Activated CD4-positive, alpha-beta T cell treated with anti-CD3 and anti-CD28 coated beads, Interleukin-10, Interleukin-2, amounts not matched to agents 100 ng/mL and 50 ng/mL, durations not matched to agents 16 hours and 8 hours (primary cell): Measurements from ENCODE around the gene TIAM2.

Experiments
- DNase-seq: peaks from one replicate; pipeline ENCODE4 v3.0.0-alpha.2; 2020

Gene TIAM2

DNA sequence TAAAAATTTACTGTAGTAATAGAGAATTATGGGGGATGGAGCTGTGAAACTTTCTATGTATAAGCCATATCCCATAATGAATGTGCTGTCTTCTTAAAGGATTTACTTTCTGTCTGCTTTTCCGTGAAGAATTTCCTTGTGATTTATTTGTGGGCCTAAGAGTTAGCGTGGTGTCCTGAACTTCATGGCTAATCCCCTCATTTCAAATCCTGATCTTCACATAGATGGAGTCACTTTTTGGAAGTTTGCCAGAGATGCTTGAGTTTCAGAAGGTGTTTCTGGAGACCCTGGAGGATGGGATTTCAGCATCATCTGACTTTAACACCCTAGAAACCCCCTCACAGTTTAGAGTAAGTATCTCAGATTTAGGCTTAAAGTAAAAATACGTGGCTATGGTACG lies 249.3 kb downstream of the TIAM2 start:
- DNase-seq = no peak

DNA sequence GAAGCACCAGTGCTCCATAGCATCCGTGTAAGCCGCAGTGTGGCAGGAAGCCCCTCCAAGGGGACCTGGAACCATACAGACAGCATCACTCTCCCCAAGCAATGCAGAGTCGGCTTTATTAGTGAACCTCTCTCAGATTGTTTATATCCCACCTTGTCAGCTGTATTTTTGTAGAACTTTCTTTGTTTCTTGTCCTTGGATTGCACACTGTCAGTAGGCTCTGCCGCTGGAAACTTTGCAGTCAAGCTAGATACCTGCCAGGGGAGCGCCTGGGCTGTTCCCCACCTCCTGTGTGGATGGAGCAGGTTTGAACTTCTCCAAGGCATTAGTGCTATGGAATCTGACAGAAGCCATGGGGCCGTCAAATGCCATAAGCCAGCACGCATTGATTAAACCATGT lies 250.1 kb downstream of the TIAM2 start:
- DNase-seq = no peak

DNA sequence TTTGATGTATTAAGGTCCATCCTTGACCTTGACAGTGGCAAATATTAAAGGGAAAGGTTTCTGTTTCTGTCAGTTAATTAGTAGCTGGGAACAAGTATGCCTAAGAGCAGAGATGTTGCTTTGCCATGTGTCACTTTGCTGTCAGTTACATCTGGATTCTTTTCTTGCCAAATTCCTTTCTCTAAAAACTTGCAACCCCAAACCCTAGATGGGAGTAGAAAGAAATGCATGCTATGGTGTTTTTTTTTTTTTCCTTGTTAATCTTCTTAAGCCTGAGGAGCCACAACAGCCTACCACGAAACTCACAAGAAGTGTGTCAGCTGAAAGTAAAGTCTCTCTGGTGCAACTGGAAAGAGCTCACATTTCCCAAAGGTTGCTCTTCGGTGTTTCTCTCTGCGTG lies 250.7 kb downstream of the TIAM2 start:
- no peak for DNase-seq

DNA sequence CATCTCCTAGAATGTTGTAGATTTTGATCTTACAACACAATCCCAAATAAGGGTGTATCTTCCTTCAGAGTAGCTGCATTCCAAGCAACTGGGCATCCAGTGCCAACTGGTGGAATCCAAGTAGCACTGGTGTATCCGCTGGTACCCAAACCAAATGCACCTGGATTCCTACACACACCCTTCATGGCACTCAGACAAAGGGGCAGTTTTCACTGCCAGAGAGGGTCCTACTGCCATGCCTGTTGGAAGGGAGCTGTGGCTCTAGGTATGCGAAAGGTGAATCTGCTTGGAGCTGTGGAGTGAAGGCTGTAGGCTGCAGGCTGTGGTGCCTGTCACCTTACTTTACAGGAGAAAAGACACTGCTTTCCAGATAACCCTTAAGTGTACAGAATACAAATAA lies 251.7 kb downstream of the TIAM2 start:
- DNase-seq = no peak

DNA sequence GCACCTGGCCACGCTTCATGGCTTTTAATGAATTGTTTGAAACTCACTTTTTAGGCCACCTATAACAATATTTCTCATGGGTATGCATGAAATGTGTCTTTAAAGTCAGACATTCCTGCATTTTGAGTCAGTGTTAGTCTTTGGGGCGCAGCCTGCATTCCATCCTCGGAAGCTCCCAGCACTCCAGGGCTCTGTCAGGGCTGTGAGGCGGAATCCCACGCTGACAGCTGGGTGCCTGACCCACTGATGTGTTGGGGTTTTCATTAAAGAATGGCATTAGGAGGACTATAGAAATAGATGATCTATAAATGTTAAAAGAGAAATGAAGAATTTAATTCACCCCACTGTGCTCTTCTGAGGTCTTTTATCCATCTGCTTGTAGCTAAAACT lies 252.5 kb downstream of the TIAM2 start:
- no peak for DNase-seq

DNA sequence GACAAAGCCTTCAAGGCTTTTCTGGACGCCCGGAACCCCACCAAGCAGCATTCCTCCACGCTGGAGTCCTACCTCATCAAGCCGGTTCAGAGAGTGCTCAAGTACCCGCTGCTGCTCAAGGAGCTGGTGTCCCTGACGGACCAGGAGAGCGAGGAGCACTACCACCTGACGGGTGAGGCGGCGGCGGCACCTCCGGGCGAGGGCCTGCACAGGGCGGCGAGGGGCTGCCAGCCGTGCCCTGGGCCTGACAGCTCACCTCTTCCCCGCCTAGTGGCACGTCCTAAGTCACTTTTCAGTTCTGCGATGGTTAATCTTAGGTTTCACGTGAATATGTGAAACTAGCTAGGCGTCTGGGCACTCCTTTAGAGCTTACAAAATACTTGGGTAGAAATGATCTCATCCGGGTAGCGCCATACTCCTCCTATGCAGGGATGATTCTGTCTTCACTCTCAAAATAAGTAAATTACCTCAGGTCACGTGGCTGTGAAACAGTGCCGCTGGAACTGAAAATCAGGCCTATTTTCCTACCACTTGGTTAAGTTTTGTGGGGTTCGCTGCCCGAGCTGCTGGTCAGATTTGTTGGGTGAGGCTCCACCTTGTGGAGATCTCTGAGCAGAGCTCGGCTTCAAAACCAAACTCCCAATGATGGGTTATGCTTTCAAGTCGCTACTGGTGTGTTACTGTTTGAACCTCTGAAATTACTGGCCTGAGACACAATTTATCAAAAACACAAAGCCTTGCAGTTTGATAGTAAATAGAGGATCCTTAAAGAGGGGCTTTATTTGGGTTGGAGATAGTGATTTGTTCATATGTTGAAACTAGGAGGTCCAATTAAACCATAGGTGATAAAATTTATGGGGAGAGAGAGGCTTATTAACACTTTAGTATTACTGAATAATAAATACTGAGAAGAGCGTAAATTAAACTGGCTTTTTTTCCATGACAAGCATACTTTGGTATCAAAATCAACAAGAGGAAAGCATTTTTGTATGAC lies 253.2 kb downstream of the TIAM2 start:
- peak; percentile 61 for DNase-seq

DNA sequence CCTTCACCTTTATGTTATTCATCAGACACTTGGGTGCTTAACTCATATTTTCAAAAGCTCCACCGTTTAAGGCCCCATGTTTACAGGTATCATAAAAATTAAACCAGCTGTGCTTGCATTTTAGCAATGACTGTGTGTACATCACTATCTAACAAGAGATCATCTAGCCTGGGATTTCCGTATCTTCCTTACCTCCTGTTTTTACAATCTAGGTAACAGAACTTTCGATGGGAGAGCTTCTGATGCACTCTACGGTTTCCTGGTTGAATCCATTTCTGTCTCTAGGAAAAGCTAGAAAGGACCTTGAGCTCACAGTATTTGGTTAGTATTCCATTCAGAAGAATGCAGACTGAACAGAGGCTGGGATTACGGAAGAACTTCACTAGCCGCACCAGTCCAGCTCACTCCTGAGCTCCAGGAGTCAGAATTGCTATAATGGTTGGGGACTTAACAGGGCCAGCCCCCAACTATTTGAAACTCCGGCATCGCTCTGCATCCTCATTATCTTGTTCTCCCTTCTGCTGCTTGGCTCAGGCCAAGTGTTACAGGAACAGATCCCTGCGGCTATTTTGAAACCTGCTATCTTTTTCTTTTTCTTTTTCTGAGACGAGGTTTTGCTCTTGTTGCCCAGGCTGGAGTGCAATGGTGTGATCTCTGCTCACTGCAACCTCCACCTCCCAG lies 255.7 kb downstream of the TIAM2 start:
- no peak for DNase-seq

DNA sequence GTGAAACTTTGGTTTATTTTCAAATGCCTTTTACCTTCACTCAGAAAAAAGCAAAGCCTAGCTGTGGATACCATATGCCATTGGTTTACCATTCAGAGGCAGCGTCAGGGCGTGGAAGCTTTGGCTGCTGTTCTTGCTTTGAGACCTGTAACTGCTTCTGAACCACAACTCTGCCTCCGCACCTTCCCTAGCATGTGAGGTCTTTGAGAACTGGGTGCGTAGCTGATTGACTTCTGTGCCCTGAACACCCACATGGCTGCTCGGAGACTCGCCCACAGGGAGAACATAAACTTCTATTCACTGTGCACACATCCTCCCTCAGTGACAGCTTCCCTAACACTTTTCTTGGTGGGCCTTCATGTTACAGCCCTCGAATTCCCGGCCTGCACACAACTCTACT lies 257.5 kb downstream of the TIAM2 start:
- DNase-seq = no peak

DNA sequence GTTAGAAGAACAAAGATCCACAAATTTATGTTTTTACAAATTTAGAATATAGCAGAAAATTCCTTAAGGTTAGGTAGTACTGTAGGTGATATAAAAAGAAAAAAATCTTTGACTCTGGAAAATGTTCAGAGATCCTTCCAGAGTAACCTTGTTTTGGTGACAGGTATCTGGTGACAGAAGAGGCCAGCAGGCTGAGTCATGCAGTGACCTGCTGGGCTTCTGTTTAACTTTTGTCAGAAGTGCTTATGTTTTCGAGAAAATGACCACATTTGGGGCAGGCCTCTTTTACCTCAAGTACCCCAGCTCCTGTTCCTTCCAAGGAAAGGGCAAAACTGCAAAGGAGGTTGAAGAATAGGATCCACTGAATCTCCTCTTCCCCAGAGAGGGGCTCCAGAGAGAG lies 258.2 kb downstream of the TIAM2 start:
- no peak for DNase-seq

DNA sequence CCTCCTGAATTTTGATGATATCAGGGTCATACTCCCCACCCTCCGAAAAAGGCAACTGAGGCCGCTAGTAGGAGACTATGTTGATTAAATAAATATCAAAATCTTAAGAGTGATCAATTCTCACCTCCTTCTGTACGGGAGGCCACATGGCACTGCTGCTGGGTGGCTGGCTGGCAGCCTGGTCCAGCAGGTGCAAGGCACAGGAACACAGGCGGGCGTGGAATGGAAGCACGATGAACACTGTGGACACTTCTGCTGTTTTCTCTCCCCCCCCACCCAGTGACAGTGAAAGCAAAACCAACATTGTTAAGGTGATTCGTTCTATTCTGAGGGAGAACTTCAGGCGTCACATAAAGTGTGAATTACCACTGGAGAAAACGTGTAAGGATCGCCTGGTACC lies 259.0 kb downstream of the TIAM2 start:
- no peak for DNase-seq

DNA sequence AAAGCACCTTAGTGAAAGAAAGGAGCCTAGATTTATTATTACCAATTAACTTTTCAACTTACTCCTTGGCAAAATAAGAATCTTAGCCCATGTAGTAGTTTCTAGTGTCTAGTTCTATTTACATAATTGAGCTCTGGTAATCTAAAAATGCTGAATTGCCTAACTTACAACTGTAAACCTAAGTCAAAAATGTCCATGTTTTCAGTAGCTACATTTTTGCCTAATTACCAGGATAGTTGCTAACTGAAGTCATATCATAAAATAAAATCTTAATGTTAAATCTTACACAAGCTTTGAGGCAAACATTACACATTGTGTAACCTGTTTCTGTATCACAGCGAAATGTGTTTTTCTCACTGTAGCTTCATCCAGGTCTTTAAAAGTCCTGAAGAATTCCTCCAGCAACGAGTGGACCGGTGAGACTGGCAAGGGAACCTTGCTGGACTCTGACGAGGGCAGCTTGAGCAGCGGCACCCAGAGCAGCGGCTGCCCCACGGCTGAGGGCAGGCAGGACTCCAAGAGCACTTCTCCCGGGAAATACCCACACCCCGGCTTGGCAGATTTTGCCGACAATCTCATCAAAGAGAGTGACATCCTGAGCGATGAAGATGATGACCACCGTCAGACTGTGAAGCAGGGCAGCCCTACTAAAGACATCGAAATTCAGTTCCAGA lies 261.1 kb downstream of the TIAM2 start:
- no peak for DNase-seq

DNA sequence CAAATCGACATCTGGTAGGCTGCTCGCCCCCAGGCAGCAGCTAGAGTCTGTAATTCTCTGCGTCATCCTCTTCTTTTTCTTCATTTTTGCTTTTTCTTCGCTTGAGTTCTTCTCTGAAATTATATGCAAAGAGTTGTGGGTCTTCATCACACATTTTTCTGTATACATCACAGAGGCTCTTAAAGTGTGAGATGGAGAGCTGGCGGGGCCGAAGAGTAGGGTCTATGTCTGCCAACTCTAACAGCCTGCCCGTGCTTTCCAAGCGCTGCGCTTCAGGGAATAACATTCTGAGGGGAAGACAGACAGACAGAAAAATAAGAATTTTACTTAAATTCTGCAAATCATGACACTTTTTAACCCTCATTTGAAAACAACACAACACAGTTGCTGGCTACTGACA lies 262.7 kb downstream of the TIAM2 start:
- DNase-seq = no peak

DNA sequence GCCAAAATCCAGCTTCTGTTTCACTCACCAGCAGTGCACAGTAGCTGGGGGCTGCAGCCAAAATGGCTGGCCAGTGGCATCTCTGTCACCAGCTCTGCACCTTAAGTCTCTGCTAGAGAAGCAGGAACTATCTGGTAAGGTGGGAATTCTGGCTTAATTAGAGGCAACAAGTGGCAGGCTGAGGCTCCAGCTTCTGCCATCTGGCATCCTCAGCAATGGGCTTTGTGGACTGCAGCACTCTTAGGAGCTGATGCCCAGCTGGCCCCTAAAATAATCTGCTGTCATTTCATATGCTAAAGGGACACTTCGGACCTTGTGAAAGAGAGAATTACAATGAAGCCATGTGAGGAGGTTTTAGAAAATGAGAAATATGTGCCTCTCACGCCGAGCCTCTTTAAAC lies 264.1 kb downstream of the TIAM2 start:
- DNase-seq = no peak

DNA sequence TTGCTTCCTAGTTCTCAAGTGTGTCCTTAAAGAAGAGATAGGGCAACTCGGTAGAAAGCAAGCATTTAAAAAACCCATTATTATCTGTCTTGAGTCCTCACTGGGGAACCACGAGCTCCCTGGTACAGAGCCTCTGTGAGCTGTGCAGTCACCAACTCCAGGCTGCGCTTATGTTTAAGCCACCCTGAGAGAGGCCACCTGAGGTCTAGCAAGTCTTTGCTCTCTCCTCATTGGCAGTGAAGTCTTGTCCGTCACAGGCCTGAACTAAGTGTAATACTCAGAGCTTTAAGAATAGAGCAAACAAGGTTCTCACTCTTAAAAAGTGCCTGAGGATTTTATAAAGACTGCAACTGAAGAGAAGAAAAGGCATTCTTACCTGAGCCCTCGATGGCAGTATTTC lies 264.8 kb downstream of the TIAM2 start:
- no peak for DNase-seq

DNA sequence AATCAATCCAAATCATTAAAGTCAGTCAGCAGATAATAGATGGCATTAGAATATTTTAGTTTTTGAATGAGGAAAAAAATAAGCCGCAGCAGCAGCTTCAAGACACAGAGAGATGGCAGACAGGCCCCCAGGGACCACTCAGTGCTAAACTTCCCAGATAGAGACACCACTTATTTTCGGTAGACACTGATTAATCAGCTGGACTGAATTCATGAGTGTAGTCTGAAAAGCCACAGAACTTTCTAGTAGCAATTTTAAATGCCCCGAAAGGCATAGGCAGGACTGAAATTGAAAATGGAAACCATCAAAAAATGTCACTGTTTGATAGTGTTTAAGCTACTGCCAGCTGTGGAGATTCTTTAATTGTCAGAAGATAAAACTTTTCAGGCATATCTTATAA lies 265.6 kb downstream of the TIAM2 start:
- DNase-seq = no peak

DNA sequence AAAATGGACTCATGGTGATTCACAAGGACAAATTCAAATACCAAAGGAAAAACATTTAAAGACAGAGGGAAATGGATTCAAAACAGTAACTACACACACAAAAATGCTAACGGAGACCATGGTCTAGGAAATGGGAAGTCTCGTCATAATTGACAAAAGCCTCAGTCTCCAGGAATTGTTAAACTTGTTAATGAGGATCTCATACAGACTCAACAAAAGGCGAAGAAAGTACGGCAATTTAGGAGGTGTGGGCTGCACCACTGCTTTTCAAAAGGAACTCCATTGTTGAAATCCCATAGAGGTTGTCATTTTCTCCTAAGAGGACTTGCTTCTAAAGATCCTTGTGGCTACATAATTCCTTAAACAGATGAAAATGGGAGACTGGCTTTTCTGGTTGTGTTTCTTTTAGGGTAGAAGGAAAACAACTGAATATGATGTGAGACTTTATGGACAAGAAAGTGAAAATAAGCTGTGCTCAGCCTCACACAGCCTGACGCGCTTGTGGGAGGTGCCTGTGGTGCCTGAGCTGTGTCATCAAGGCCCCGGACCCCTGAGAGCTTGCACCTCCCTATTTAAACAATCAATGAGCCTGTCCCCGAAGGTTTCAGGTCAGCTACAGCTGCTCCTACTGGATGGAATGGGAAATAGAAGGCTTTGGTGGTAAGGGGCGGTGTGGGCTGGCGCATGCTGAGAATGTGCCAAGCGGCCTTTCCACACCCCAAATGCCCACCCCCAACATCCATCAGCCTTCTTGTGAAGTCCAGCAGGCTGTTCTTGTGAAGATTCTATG lies 266.2 kb downstream of the TIAM2 start:
- no peak for DNase-seq

DNA sequence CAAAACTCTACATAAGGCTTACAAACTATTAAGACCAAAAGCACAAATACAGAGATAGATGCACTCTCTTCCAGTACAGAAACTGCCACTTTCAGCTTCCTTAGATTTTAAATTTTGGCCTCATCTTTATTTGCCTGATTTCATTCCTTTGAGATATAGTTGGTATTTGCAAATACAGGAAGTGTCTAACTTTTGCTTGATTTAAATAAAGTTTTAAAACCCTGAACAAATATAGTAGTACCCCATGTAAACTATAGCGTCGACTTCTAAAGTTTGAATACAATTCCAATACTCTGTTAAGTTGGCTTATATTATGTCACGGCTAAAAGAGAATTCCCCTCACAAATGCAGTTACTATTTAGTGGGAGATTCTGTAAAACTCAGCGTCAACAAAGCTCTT lies 267.5 kb downstream of the TIAM2 start:
- DNase-seq = no peak

DNA sequence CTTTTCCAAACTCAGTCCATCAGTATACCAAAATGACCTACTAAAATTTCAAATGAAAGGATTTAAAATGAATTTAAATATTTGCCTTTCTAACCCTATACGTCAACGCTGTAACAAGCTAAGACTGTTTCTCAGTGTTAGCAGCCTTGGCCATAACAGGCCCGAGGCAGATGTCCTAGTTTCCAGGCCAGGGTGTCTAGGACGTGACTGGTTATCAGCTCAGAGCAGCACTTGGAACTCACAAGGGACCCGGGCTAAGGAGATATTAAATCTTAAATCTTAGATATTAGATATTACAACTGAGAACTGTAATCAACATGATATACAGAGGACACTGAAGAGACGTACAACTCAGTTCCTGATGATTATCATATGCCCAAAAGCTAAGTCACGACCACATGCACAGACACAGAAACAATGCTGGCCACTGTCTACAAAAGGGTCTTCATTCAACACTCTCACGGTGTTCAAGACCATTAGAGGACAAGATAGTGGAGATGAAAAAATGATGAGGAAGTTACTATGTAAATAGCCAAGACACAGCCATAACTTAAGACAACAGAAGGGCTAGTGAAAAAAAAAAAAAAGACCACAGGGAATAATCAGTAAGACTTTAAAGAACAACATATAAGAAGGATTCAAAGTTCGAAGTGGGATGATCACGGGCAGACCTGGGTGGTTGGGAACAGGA lies 268.4 kb downstream of the TIAM2 start, which contains the start of gene CLDN20:
Gene CLDN20 (plus strand): TSS at position 641 of the 691 bp plus-strand sequence. CDS start 11,707 bp downstream, outside the sequence.
- no peak for DNase-seq

DNA sequence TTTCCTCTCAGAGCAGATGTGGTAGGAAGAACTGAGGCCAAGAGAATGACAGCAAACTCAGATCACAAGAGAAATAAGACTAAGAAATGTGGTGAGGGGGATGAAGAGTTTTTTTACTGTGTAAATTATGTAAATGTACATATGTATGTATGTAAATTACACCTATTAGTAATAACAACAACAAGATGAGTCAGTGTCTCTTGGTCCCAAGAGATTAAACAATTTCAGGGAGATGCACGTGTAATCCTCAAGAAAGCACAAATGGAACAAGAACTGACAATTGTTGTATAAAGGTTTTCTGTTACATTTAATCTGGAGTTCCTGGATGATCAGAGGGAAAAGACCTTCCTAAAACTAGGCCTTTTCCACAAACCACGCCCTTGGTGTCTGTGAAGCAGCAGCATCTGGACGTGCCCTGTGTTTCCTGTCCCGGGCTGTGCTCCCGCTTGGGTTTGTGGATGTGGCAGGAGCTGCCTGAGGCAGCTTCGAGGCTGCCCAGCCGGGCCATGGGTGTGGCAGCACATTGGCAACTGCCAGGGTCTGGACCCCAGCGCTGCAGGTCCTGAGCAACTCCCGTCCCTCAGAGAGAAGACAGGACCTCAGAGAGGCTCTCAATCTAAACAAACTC lies 269.7 kb downstream of the TIAM2 start:
- DNase-seq = no peak

DNA sequence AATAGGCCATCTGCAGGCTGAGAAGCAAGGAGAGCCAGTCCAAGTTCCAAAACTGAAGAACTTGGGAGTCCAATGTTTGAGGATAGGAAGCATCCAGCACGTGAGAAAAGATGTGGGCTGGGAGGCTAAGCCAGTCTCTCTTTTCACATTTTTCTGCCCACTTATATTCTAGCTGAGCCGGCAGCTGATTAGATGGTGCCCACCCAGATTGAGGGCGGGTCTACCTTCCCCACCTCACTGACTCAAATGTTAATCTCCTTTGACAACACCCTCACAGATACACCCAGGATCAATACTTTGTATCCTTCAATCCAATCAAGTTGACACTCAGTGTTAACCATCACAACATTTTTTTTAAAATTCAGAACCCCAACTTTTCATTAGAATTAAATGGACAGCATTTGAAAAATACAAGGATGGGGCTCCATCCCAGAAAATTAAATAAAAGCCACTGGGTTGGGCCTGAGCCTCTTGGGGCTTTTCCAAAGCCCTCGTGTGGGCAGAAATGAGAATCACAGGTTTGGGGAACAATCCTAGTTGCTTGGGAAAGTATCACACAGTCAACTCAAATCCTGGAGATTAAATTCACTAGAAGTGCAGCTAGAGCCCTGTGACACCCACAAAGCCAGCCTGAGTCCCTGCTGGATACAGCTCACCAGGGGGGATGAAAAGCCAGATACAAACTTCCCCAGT lies 270.9 kb downstream of the TIAM2 start:
- DNase-seq = no peak

DNA sequence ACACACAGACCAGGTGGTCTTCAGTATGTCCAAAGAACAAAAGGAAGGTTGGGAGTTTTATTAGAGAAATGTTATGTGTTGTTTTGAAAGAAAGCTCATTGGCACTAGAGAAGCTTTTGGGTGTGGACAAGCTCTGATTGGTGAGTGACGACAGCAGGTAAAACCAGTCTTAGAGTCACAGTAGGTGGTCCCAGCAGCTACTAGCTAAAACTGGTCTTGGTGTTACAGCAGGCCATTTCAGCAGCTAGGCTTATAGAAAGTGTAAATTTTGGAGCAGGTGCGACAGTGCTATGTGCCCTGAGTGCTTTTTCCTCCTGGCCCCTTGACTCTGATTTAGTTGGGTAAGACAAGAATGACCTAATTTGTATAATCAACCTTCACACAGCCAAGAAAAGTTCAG lies 272.3 kb downstream of the TIAM2 start:
- no peak for DNase-seq
